Gastrocnemius medialis (tissue), 4 donors: Measurements from ENCODE around the gene CALML5. TPM values are rescaled to one million over a fixed set of nuclear protein-coding genes. Genes with fewer than 3 reads are reported as not detected.

Source experiments
- ATAC-seq, 2 donors: fragments of 150-250 bp; one replicate each; pipeline ENCODE4 v1.9.1; 2016
- DNase-seq, 2 donors: peaks; one replicate each; pipeline ENCODE4 v3.0.0-alpha.2; 2019
- H3K27ac ChIP-seq, 4 donors: fragments of 200-600 bp; sonication (generic); 1 replicate in 1 of 4; 2 replicates in 3 of 4; pipeline ENCODE4 v1.5.1; 2016 to 2018; ENCODE audit warnings: mild to moderate bottlenecking in 2 of 4, moderate library complexity in 1 of 4
- H3K27me3 ChIP-seq, 3 donors: fragments of 200-600 bp; sonication (generic) in 2 of 3; 1 replicate in 1 of 3; 2 replicates in 2 of 3; pipeline versions ENCODE4 v1.5.1 to v1.6.0; 2016 to 2019; ENCODE audit warnings: mild to moderate bottlenecking in 1 of 3, moderate library complexity in 1 of 3
- H3K36me3 ChIP-seq, 2 donors: fragments of 200-600 bp; sonication (generic) in 1 of 2; one replicate each; pipeline ENCODE4 v1.5.1; 2017 to 2018
- H3K4me1 ChIP-seq, 2 donors: fragments of 200-600 bp; sonication (generic) in 1 of 2; one replicate each; pipeline ENCODE4 v1.5.1; 2016 to 2017; ENCODE audit warnings: mild to moderate bottlenecking in 2 of 2
- H3K4me3 ChIP-seq, 4 donors: fragments of 200-600 bp; sonication (generic) in 3 of 4; 1 replicate in 1 of 4; 2 replicates in 3 of 4; pipeline ENCODE4 v1.5.1; 2016 to 2019; ENCODE audit warnings: mild to moderate bottlenecking in 2 of 4
- H3K9me3 ChIP-seq, 3 donors: fragments of 200-600 bp; sonication (generic) in 2 of 3; 1 replicate in 1 of 3; 2 replicates in 2 of 3; pipeline ENCODE4 v1.5.1; 2016 to 2019
- CTCF ChIP-seq, 5 experiments: fragments of 450-650 bp in 3 of 5; fragments of 200-600 bp in 2 of 5; sonication (generic) in 2 of 5; IDR thresholded peaks in 4 of 5; conservative IDR thresholded peaks in 1 of 5; 1 replicate in 4 of 5; 2 replicates in 1 of 5; pipeline ENCODE4 v1.5.1; 2016 to 2019; ENCODE audit warnings: antibody characterized with exemption in 5 of 5, mild to moderate bottlenecking in 3 of 5, moderate library complexity in 3 of 5
- POLR2A ChIP-seq, 2 donors: fragments of 450-650 bp; IDR thresholded peaks; one replicate each; pipeline ENCODE4 v1.6.1; 2017; ENCODE audit warnings: antibody characterized with exemption in 2 of 2, mild to moderate bottlenecking in 2 of 2, moderate library complexity in 2 of 2
- in situ Hi-C, 4 donors: fragments of 200-750 bp; cut with MboI; loops; one replicate each; pipeline versions ENCODE4 v1.15.0 to v1.8.0; 2017; ENCODE audit warnings: low sequenced_read_pairs in 4 of 4
- intact Hi-C: fragments of 100-400 bp; cut with DNase I; formaldehyde crosslinking; loops from one replicate; pipeline ENCODE4 v1.15.1; 2023; ENCODE audit warnings: low total_unique reads
- total RNA-seq, 4 donors: library from RNA; depleted of rRNA; stranded (reverse); fragments of >200 nt; gene quantifications; one replicate each; pipeline versions ENCODE4 v1.1.0 to v1.2.3, GENCODE V29; 2016

Gene CALML5
- total RNA-seq, 4 donors from 2014 or later: not detected

GRCh38 chr10:5538892-5539651 lies 39.7 kb upstream of the CALML5 start:
- DNase-seq (no peak), ATAC-seq (no peak)
- TF ChIP-seq POLR2A (IDR thresholded peaks at IDR 0.05): no peak
- TF ChIP-seq CTCF (IDR thresholded peaks at IDR 0.05 in 4 of 5, conservative IDR thresholded peaks at IDR 0.05 in 1 of 5): no peak
- Histone ChIP-seq H3K36me3 (no peaks in the 10 kb centered on the region), H3K9me3 (no peaks in the 10 kb centered on the region), H3K27me3 (no peaks in the 10 kb centered on the region), H3K27ac (no peak overlapping the region), H3K4me1 (no peaks in the 10 kb centered on the region), H3K4me3 (no peak overlapping the region)
- intact Hi-C loops (loop anchor here (10.0 kb wide), 1 partner anchor 94 kb away; no protein-coding TSS in a partner anchor), in situ Hi-C loops (loop anchor here in 1 of 4 donors (10.0 kb wide), 1 partner anchor 86 kb away; no protein-coding TSS in a partner anchor)

DNA sequence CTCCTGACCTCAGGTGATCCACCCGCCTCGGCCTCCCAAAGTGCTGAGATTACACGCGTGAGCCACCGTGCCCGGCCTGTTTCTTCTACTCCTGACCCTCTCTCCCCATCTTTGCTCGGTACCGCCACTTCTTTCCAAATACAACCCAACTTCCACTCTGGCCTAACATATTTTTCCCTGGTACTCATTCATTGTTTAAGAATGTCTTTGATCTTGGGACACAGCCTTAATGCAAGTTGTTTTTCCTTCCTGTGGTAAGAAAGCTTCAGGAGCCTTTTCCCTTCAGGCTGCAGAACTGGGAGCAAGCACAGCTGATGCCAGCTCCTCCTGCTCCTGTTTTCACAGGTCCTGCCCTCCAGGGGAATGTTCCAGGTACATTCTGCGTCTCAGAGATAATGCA lies 39.1 kb upstream of the CALML5 start:
- H3K27ac ChIP-seq: no peak overlapping the region
- intact Hi-C loops (loop anchor here (10.0 kb wide), 1 partner anchor 94 kb away; no protein-coding TSS in a partner anchor), in situ Hi-C loops (loop anchor here in 1 of 4 donors (10.0 kb wide), 1 partner anchor 86 kb away; no protein-coding TSS in a partner anchor)
- DNase-seq (no peak), ATAC-seq (no peak)
- no peaks in the 10 kb centered on the region for H3K4me1 ChIP-seq
- no peaks in the 10 kb centered on the region for H3K27me3 ChIP-seq
- H3K4me3 ChIP-seq: no peak overlapping the region
- TF ChIP-seq CTCF (IDR thresholded peaks at IDR 0.05 in 4 of 5, conservative IDR thresholded peaks at IDR 0.05 in 1 of 5) (no peak), POLR2A (IDR thresholded peaks at IDR 0.05) (no peak)
- H3K9me3 ChIP-seq: no peaks in the 10 kb centered on the region
- H3K36me3 ChIP-seq: no peaks in the 10 kb centered on the region

- no peaks in the 10 kb centered on the region for H3K9me3 ChIP-seq
- ATAC-seq: no peak
- intact Hi-C loops (loop anchor here (10.0 kb wide), 1 partner anchor 93 kb away; no protein-coding TSS in a partner anchor), in situ Hi-C loops (loop anchor here in 1 of 4 donors (10.0 kb wide), 1 partner anchor 87 kb away; no protein-coding TSS in a partner anchor)
- no peak overlapping the region for H3K27ac ChIP-seq
- H3K36me3 ChIP-seq: no peaks in the 10 kb centered on the region
- TF ChIP-seq POLR2A (IDR thresholded peaks at IDR 0.05) (no peak), CTCF (IDR thresholded peaks at IDR 0.05 in 4 of 5, conservative IDR thresholded peaks at IDR 0.05 in 1 of 5) (no peak)
- H3K27me3 ChIP-seq: no peaks in the 10 kb centered on the region
- no peak for DNase-seq
- peaks cover under 1 to 3% of the 10 kb centered on the region in 2 donors for H3K4me1 ChIP-seq
- H3K4me3 ChIP-seq: no peak overlapping the region
These were observed 38.3 kb upstream of the CALML5 start for GRCh38 chr10:5537684-5538083.

DNA sequence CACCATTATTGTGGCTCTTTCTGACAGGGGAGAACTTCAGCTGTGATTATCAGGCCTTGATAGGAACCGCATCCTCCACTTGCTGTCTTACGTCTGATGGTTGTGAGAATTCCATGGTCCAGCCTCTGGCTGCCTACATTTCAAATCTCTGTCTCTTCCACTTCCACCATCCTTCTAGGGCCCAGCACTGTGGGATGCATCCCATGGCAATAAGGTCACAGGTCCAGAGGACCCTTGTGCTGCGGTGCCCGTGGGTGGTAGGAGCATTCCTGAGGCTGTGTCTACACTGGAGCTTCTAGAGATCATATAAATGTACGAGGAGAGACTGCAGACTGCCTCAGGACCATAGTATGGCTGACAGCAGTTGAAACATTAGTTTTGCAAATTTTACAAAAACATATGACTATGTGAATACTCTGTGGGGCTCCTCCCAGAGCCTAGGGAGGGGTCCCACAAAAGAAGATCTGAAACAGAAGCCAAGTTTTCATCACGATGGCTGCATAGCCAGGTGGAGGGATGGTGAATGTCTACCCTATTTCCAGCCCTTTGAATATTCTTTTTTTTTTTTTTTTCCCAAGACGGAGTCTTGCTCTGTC lies 37.2 kb upstream of the CALML5 start:
- Histone ChIP-seq H3K4me1 (peaks cover 4 to 5% of the 10 kb centered on the region in 2 donors), H3K27me3 (no peaks in the 10 kb centered on the region), H3K27ac (no peak overlapping the region), H3K9me3 (no peaks in the 10 kb centered on the region), H3K36me3 (no peaks in the 10 kb centered on the region), H3K4me3 (no peak overlapping the region)
- intact Hi-C loops: loop anchor here (10.0 kb wide), 1 partner anchor 92 kb away; no protein-coding TSS in a partner anchor
- in situ Hi-C loops: loop anchor here in 1 of 4 donors (10.0 kb wide), 1 partner anchor 88 kb away; no protein-coding TSS in a partner anchor
- no peak for DNase-seq
- ATAC-seq: no peak
- TF ChIP-seq CTCF (IDR thresholded peaks at IDR 0.05 in 4 of 5, conservative IDR thresholded peaks at IDR 0.05 in 1 of 5) (no peak), POLR2A (IDR thresholded peaks at IDR 0.05) (no peak)
